ENCODE data around the gene IFITM5. TPM values are rescaled to one million over a fixed set of nuclear protein-coding genes. Genes with fewer than 3 reads are reported as not detected.

The IFITM5 gene
- total and polyA plus RNA-seq, 2 of the 8 experiments (the other 6 are each of a cell fraction or from before 2014, with no cell fraction given), result not detected

GRCh38 chr11:297051-297585 is 2.2 kb downstream of the IFITM5 start (continued):
- TF ChIP-seq RNF2 (IDR thresholded peaks at IDR 0.05; ENCODE audit: borderline replicate concordance, low read depth, low read length, missing control alignments, poor library complexity, severe bottlenecking) (no peak), SP1 (IDR thresholded peaks at IDR 0.05; ENCODE audit: low read depth, low read length) (no peak), CREB1 (IDR thresholded peaks at IDR 0.05) (no peak), CHD1 (IDR thresholded peaks at IDR 0.05; ENCODE audit: low read depth, low read length) (no peak)
